ENCODE results near the gene NR2E3.

The NR2E3 gene

GRCh38 chr15:71804695-71805470 lies 5.5 kb upstream of the NR2E3 start:
- no peaks in the 10 kb centered on the region for H4K20me1 ChIP-seq (ENCODE audit: insufficient read depth, low read length, poor library complexity, severe bottlenecking)
- no peak overlapping the region for H3K4me3 ChIP-seq (ENCODE audit: low read length, poor library complexity, severe bottlenecking)
- H3K27me3 ChIP-seq (ENCODE audit: insufficient read depth, low read length, poor library complexity, severe bottlenecking): no peaks in the 10 kb centered on the region
- no peak overlapping the region for H3K9ac ChIP-seq (ENCODE audit: low read depth, low read length, poor library complexity, severe bottlenecking)
- no peaks in the 10 kb centered on the region for H3K36me3 ChIP-seq (ENCODE audit: insufficient read depth, low read length)
- H2AFZ ChIP-seq (ENCODE audit: low read length): peak overlapping the region; percentile 74
- no peaks in the 10 kb centered on the region for H3F3A ChIP-seq (ENCODE audit: low read depth)
- no peaks in the 10 kb centered on the region for H3K79me2 ChIP-seq (ENCODE audit: insufficient read depth, low read length)
- TF ChIP-seq CTCF (conservative IDR thresholded peaks at IDR 0.05; ENCODE audit: low read length): no peak
- no peak for TF ChIP-seq EZH2phosphoT487 (IDR thresholded peaks at IDR 0.05; ENCODE audit: borderline replicate concordance)
- no peak overlapping the region for H3K4me2 ChIP-seq (ENCODE audit: low read depth, low read length, poor library complexity, severe bottlenecking)
- no peaks in the 10 kb centered on the region for H3K4me1 ChIP-seq (ENCODE audit: insufficient read depth, low read length, poor library complexity, severe bottlenecking)
- H3K9me3 ChIP-seq (ENCODE audit: insufficient read depth, low read depth, low read length): no peaks in the 10 kb centered on the region
- H3K9me2 ChIP-seq (replicated peaks; ENCODE audit: low read depth, low read length): no peaks in the 10 kb centered on the region

GRCh38 chr15:71806452-71806931 lies 3.9 kb upstream of the NR2E3 start:
- Histone ChIP-seq H3K9ac (ENCODE audit: low read depth, low read length, poor library complexity, severe bottlenecking) (no peak overlapping the region), H3K27me3 (ENCODE audit: insufficient read depth, low read length, poor library complexity, severe bottlenecking) (no peaks in the 10 kb centered on the region), H3K4me3 (ENCODE audit: low read length, poor library complexity, severe bottlenecking) (no peak overlapping the region)

GRCh38 chr15:71807125-71807629 lies 3.2 kb upstream of the NR2E3 start:
- H4K20me1 ChIP-seq (ENCODE audit: insufficient read depth, low read length, poor library complexity, severe bottlenecking): no peaks in the 10 kb centered on the region
- H3K9me3 ChIP-seq (ENCODE audit: insufficient read depth, low read depth, low read length): no peaks in the 10 kb centered on the region
- no peaks in the 10 kb centered on the region for H3F3A ChIP-seq (ENCODE audit: low read depth)
- no peaks in the 10 kb centered on the region for H3K36me3 ChIP-seq (ENCODE audit: insufficient read depth, low read length)
- no peak overlapping the region for H2AFZ ChIP-seq (ENCODE audit: low read length)
- H3K79me2 ChIP-seq (ENCODE audit: insufficient read depth, low read length): no peaks in the 10 kb centered on the region
- H3K9me2 ChIP-seq (replicated peaks; ENCODE audit: low read depth, low read length): no peaks in the 10 kb centered on the region
- TF ChIP-seq EZH2phosphoT487 (IDR thresholded peaks at IDR 0.05; ENCODE audit: borderline replicate concordance): no peak
- no peak overlapping the region for H3K4me3 ChIP-seq (ENCODE audit: low read length, poor library complexity, severe bottlenecking)
- H3K4me2 ChIP-seq (ENCODE audit: low read depth, low read length, poor library complexity, severe bottlenecking): no peak overlapping the region
- H3K9ac ChIP-seq (ENCODE audit: low read depth, low read length, poor library complexity, severe bottlenecking): no peak overlapping the region
- no peaks in the 10 kb centered on the region for H3K27me3 ChIP-seq (ENCODE audit: insufficient read depth, low read length, poor library complexity, severe bottlenecking)
- no peaks in the 10 kb centered on the region for H3K4me1 ChIP-seq (ENCODE audit: insufficient read depth, low read length, poor library complexity, severe bottlenecking)

More at GRCh38 chr15:71806452-71806931, 3.9 kb upstream of the NR2E3 start:
- no peaks in the 10 kb centered on the region for H4K20me1 ChIP-seq (ENCODE audit: insufficient read depth, low read length, poor library complexity, severe bottlenecking)
- no peak overlapping the region for H3K4me2 ChIP-seq (ENCODE audit: low read depth, low read length, poor library complexity, severe bottlenecking)
- no peaks in the 10 kb centered on the region for H3K4me1 ChIP-seq (ENCODE audit: insufficient read depth, low read length, poor library complexity, severe bottlenecking)
- no peaks in the 10 kb centered on the region for H3K79me2 ChIP-seq (ENCODE audit: insufficient read depth, low read length)
- H2AFZ ChIP-seq (ENCODE audit: low read length): no peak overlapping the region
- H3K9me2 ChIP-seq (replicated peaks; ENCODE audit: low read depth, low read length): no peaks in the 10 kb centered on the region
- H3K9me3 ChIP-seq (ENCODE audit: insufficient read depth, low read depth, low read length): no peaks in the 10 kb centered on the region
- TF ChIP-seq EZH2phosphoT487 (IDR thresholded peaks at IDR 0.05; ENCODE audit: borderline replicate concordance) (no peak), CTCF (conservative IDR thresholded peaks at IDR 0.05; ENCODE audit: low read length) (no peak)
- H3K36me3 ChIP-seq (ENCODE audit: insufficient read depth, low read length): no peaks in the 10 kb centered on the region
- H3F3A ChIP-seq (ENCODE audit: low read depth): no peaks in the 10 kb centered on the region
